SK-N-MC (cell line): Measurements from ENCODE around the gene GGA2.

Experiments
- EZH2 ChIP-seq: fragments of 200-600 bp; sonication (generic); IDR thresholded peaks from one replicate; pipeline ENCODE4 v1.6.1; 2017; ENCODE audit warnings: antibody characterized with exemption
- FOXP2 ChIP-seq: optimal IDR thresholded peaks from 2 replicates; pipeline ENCODE3; 2011; ENCODE audit warnings: mild to moderate bottlenecking, moderate library complexity; ENCODE audit not compliant: insufficient read depth; ENCODE audit errors: extremely low read length, control extremely low read depth
- POLR2AphosphoS5 ChIP-seq: IDR thresholded peaks from 2 replicates; pipeline ENCODE4 v1.6.1; 2012; ENCODE audit warnings: mild to moderate bottlenecking, low read depth, low read length, borderline replicate concordance

DNA sequence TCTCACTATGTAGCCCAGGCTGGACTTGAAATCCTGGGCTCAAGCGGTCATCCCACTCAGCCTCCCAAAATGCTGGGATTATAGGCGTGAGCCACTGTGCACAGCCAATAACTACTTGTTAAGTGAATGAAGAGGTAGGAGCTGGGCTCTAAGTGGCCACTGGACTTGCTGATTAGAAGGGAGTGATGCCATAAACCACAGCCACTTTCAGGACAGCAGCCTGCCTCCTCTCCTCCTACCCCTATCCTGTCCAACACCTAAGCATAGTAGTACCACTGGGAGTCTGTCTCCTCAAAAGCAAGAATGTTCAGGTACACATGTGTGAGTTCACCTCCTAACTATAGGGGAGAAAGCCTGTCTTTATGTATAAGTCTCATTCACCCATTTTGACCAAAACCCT is 45.1 kb downstream of the GGA2 start:
- no peak for TF ChIP-seq EZH2
- no peak for TF ChIP-seq POLR2AphosphoS5
- TF ChIP-seq FOXP2, result no peak
